Esophagus muscularis mucosa (tissue), 4 donors: Measurements from ENCODE around the gene PARP9.

ENCODE experiments used
- CTCF ChIP-seq, 3 experiments: fragments of 200-600 bp in 2 of 3; fragments of 450-650 bp in 1 of 3; sonication (generic) in 2 of 3; IDR thresholded peaks; one replicate each; pipeline ENCODE4 v1.5.1; 2017 to 2019; ENCODE audit warnings: antibody characterized with exemption in 3 of 3, mild to moderate bottlenecking in 2 of 3, moderate library complexity in 1 of 3
- EP300 ChIP-seq: sonication (generic); formaldehyde crosslinking; IDR thresholded peaks from one replicate; pipeline ENCODE4 v1.6.1; 2017; ENCODE audit warnings: antibody characterized with exemption
- POLR2A ChIP-seq: fragments of 450-650 bp; IDR thresholded peaks from one replicate; pipeline ENCODE4 v1.6.1; 2017; ENCODE audit warnings: antibody characterized with exemption, moderate library complexity, mild to moderate bottlenecking, low read depth
- POLR2AphosphoS5 ChIP-seq, 2 donors: sonication (generic); formaldehyde crosslinking; IDR thresholded peaks; one replicate each; pipeline ENCODE4 v1.6.1; 2017; ENCODE audit warnings: antibody characterized with exemption in 2 of 2

DNA sequence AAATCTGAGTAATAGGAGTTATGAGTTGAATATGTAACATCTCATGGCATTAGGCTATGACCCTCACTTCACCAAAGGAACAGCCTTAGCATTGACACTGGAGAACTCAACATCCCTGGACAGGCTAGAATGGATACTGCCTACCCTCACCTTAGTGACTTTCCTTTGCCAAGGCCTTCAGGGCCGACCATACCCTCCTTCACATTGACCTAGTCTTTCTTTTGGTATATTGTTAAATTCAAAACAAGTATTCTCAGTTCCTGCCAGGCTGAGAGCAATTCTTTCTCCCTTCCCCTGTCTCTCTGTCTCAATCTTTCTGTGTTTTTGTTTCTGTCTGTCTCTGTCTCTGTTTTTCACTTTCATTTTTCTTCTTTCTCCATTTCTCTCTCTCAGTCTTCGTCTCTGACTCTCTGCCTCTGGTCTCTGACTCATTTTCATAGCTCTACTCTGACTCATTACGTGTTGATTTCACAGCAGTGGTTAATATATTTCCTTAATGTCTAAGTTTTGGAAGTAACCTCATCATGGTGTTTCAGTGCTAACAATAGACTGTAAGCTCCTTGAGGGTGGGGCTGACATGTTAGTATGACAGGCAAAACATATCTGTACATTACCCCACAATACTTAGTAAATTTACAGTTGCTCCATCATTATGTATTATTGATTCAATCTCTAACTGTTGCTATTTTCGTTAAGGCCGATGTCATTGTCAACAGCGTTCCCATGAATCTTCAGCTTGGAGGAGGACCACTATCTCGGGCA lies 45.9 kb upstream of the PARP9 start:
- TF ChIP-seq CTCF (IDR thresholded peaks at IDR 0.05) (no peak), EP300 (no peak), POLR2A (no peak), POLR2AphosphoS5 (IDR thresholded peaks at IDR 0.05) (no peak)
